Adipocyte (in vitro differentiated cells): ENCODE data around the gene ZNF101.
"Not testable (repeated sequence)": the region's sequence is repeated elsewhere in the genome, so short reads cannot be mapped to it uniquely, and the experiment has no call there.

Experiments
- DNase-seq: peaks from one replicate; pipeline ENCODE4 v3.0.0-alpha.2; 2015; ENCODE audit warnings: low read depth
- H3K27me3 ChIP-seq: replicated peaks from 2 replicates; pipeline ENCODE4 v1.7.0; 2013; ENCODE audit warnings: mild to moderate bottlenecking, low read length, moderate library complexity; ENCODE audit not compliant: control insufficient read depth, insufficient read depth
- H3K36me3 ChIP-seq: 2 replicates; pipeline ENCODE4 v1.7.0; 2013; ENCODE audit warnings: low read length, mild to moderate bottlenecking, moderate library complexity; ENCODE audit not compliant: control insufficient read depth, insufficient read depth, severe bottlenecking
- H3K4me1 ChIP-seq: 2 replicates; pipeline ENCODE4 v1.7.0; 2013; ENCODE audit warnings: mild to moderate bottlenecking, low read length, moderate library complexity; ENCODE audit not compliant: control insufficient read depth, insufficient read depth
- H3K4me3 ChIP-seq: 2 replicates; pipeline ENCODE4 v1.7.0; 2013; ENCODE audit warnings: mild to moderate bottlenecking, low read length, moderate library complexity
- H3K9ac ChIP-seq: 2 replicates; pipeline ENCODE4 v1.7.0; 2013; ENCODE audit warnings: mild to moderate bottlenecking, low read length, moderate library complexity
- H3K9me3 ChIP-seq: 2 replicates; pipeline ENCODE4 v1.7.0; 2013; ENCODE audit warnings: mild to moderate bottlenecking, low read length, moderate library complexity; ENCODE audit not compliant: control insufficient read depth

Gene ZNF101

DNA sequence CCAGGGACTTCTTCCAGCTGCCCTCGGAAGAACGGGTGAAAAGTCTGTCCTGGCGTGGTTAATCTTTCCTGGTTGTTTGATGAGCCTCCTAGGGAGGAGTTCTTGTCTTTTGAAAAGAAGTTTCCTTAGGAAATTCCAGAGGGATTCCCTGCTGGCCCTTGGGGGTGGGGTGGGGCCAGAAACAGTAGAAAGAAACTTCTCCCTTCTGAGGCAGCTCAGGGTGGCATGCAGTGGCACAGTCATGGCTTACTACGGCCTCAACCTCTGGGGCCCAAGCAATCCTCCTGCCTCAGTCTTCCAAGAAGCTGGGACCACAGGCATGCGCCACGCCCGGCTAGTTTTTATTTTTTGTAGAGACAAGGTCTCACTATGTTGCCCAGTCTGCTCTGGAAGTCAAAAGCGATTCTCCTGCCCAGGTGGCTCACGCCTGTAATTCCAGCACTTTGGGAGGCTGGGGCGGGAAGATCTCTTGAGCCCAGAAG, 1.5 kb downstream of the ZNF101 start:
- H3K4me1 ChIP-seq, result peaks cover 14% of the 10 kb centered on the region
- H3K9ac ChIP-seq, result peak overlapping the region; percentile 94
- peaks cover 6% of the 10 kb centered on the region for H3K36me3 ChIP-seq
- H3K4me3 ChIP-seq, result peak overlapping the region; percentile 92
- no peaks in the 10 kb centered on the region for H3K27me3 ChIP-seq
- H3K9me3 ChIP-seq, result peaks cover 4% of the 10 kb centered on the region
- DNase-seq, result no peak

DNA sequence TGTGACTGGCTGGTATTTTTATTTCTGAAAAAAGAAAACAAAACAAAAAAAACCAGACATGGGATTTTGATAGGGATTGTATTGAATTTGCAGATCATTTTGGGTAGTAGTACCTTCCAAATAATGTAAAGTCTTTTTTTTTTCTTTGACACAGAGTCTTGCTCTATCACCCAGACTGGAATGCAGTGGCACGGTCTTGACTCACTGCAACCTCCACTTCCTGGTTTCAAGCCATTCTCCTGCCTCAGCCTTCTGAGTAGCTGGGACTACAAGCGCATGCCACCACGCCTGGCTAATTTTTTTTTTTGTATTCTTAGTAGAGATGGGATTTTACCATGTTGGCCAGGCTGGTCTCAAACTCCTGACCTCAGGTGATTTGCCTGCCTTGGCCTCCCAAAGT, 4.2 kb downstream of the ZNF101 start:
- peaks cover 14% of the 10 kb centered on the region for H3K4me1 ChIP-seq
- peaks cover 24% of the 10 kb centered on the region for H3K9me3 ChIP-seq
- no peak overlapping the region for H3K9ac ChIP-seq
- no peak overlapping the region for H3K4me3 ChIP-seq
- H3K27me3 ChIP-seq, result no peaks in the 10 kb centered on the region
- H3K36me3 ChIP-seq, result peaks cover 24% of the 10 kb centered on the region
- no peak for DNase-seq

DNA sequence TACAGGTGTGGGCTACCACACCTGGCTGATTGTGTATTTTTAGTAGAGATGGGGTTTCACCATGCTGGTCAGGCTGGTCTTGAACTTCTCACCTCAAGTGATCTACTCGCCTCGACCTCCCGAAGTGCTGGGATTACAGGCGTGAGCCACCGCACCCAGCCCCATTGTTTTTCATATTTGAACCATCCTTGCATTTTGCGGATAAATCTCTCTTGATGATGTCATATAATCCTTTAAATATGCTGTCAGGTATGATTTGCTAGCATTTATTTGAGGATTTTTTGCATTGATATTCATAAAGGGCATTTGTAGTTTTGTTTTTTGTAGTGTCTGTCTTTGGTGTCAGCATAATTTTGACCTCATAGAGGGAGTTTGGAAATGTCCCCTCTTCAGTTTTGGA, 5.7 kb downstream of the ZNF101 start:
- Histone ChIP-seq H3K9ac (no peak overlapping the region), H3K36me3 (peaks cover 39% of the 10 kb centered on the region), H3K27me3 (no peaks in the 10 kb centered on the region), H3K4me3 (no peak overlapping the region), H3K4me1 (peaks cover 9% of the 10 kb centered on the region), H3K9me3 (peaks cover 39% of the 10 kb centered on the region)
- DNase-seq, result no peak

DNA sequence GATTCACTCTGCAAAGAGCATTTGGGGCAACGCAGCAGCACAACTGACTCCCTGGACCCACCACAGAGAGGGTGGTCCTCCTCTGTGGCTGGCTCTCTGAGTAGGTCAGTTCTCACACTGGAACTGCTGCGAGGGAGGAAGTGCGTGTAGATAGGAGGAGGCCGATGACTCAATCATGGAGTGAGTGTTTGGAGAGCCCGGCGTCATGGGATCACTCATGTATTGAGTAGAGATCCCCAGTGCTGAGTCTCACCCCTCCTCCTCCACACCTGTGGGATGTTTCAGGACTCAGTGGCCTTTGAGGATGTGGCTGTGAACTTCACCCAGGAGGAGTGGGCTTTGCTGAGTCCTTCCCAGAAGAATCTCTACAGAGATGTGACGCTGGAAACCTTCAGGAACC, 8.9 kb downstream of the ZNF101 start:
- H3K36me3 ChIP-seq, result peaks cover 62% of the 10 kb centered on the region
- peak overlapping the region; percentile 44 for H3K4me3 ChIP-seq
- no peak overlapping the region for H3K9ac ChIP-seq
- DNase-seq, result no peak
- H3K9me3 ChIP-seq, result peaks cover 69% of the 10 kb centered on the region
- H3K27me3 ChIP-seq, result no peaks in the 10 kb centered on the region
- H3K4me1 ChIP-seq, result no peaks in the 10 kb centered on the region

DNA sequence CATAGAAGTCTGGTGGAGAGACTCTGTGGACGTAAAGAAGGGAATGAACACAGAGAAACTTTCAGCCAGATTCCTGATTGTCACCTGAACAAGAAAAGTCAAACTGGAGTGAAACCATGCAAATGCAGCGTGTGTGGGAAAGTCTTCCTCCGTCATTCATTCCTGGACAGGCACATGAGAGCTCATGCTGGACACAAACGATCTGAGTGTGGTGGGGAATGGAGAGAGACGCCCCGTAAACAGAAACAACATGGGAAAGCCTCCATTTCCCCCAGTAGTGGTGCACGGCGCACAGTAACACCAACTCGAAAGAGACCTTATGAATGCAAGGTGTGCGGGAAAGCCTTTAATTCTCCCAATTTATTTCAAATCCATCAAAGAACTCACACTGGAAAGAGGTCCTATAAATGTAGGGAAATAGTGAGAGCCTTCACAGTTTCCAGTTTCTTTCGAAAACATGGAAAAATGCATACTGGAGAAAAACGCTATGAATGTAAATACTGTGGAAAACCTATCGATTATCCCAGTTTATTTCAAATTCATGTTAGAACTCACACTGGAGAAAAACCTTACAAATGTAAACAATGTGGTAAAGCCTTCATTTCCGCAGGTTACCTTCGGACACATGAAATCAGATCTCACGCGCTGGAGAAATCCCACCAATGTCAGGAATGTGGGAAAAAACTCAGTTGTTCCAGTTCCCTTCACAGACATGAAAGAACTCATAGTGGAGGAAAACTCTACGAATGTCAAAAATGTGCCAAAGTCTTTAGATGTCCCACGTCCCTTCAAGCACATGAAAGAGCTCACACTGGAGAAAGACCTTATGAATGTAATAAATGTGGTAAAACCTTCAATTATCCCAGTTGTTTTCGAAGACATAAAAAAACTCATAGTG, 10.8 kb downstream of the ZNF101 start:
- DNase-seq, result no peak
- Histone ChIP-seq H3K27me3 (no peaks in the 10 kb centered on the region), H3K4me1 (no peaks in the 10 kb centered on the region), H3K36me3 (peaks cover 57% of the 10 kb centered on the region), H3K9me3 (peaks cover 79% of the 10 kb centered on the region), H3K9ac (no peak overlapping the region), H3K4me3 (peak overlapping the region; percentile 65)

DNA sequence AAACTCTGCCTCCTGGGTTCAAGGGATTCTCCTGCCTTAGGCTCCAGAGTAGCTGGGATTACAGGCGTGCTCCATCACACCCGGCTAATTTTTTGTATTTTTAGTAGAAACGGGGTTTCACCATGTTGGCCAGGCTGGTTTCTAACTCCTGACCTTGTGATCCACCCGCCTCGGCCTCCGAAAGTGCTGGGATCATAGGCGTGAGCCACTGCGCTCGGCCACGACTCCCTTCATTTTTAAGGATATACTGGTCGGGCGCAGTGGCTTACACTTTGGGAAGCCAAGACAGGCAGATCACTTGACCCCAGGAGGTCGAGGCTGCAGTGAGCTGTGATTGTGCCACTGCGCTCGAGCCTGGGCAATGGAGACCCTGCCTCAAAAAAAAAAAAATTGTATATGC, 17.5 kb downstream of the ZNF101 start:
- not testable (repeated sequence) for H3K9ac ChIP-seq, DNase-seq, H3K36me3 ChIP-seq, H3K4me1 ChIP-seq, H3K4me3 ChIP-seq, H3K27me3 ChIP-seq
- H3K9me3 ChIP-seq, result peaks cover 42% of the 10 kb centered on the region

DNA sequence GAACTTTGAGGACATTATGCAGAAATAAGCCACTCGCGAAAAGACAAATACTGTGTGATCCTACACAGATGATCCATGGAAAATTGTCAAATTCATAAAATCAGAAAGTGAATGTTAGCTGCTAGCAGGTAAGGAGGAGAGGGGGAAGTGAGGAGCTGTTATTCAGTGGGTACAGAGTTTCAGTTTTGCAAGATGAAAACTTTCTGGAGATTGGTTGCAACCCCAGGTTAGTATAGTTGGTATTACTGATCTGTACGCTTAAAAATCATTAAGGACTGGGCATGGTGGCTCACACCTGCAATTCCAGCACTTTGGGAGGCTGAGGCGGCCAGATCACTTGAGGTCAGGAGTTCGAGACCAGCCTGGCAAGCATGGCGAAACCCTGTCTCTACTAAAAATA, 17.9 kb downstream of the ZNF101 start:
- H3K4me1 ChIP-seq, result no peaks in the 10 kb centered on the region
- DNase-seq, result no peak
- no peak overlapping the region for H3K9ac ChIP-seq
- peaks cover 38% of the 10 kb centered on the region for H3K9me3 ChIP-seq
- no peak overlapping the region for H3K4me3 ChIP-seq
- H3K36me3 ChIP-seq, result peaks cover 1% of the 10 kb centered on the region
- H3K27me3 ChIP-seq, result no peaks in the 10 kb centered on the region

DNA sequence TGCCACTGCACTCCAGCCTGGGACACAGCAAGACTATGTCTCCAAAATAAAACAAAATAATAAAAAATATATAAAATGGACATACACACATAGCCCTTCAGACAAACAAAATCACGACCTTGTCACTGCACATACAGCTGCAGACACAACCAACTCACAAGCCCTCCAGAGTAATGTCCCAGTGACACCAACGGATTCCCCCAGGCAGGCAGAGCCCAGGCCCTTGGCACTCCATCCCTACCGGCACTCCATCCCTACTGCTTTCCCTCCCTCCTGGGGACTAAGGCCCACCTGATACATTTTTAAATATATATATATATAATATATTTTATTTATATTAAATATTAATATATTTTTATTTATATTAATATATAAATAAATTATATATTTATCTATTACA, 18.5 kb downstream of the ZNF101 start:
- DNase-seq, result no peak
- Histone ChIP-seq H3K27me3 (no peaks in the 10 kb centered on the region), H3K4me1 (no peaks in the 10 kb centered on the region), H3K36me3 (no peaks in the 10 kb centered on the region), H3K4me3 (no peak overlapping the region), H3K9me3 (peaks cover 35% of the 10 kb centered on the region), H3K9ac (no peak overlapping the region)

DNA sequence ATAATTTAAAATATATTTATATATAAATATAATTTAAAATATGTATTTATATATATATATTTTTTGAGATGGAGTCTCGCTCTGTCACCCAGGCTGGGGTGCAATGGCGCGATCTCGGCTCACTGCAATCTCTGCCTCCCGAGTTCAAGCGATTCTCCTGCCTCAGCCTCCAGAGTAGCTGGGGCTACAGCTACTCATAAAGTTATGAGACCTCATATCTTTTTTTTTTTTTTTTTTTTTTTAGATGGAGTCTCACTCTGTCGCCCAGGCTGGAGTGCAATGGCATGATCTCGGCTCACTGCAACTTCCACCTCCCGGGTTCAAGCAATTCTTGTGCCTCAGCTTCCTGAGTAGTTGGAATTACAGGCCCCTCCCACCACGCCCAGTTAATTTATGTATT, 20.4 kb downstream of the ZNF101 start:
- H3K27me3 ChIP-seq, DNase-seq, H3K9ac ChIP-seq, H3K4me1 ChIP-seq, H3K36me3 ChIP-seq, H3K4me3 ChIP-seq: not testable (repeated sequence)
- H3K9me3 ChIP-seq, result peaks cover 22% of the 10 kb centered on the region

DNA sequence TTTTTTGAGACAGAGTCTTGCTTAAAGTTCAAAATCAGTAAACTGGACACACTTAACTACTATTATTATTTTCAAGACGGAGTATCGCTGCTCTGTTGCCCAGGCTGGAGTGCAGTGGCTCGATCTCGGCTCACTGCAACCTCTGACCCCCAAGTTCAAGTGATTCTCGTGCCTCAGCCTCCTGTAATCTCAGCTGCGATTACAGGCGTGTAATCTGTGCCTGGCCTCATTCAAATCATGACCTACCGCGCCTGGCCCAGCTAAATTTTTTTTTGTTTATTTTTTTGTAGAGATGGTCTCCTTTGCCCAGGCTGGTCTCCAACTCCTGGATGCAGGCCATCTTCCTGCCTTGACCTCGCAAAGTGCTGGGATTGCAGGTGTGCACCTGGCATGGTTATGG, 23.0 kb downstream of the ZNF101 start:
- H3K4me1 ChIP-seq, result no peaks in the 10 kb centered on the region
- no peak overlapping the region for H3K9ac ChIP-seq
- no peak for DNase-seq
- no peaks in the 10 kb centered on the region for H3K36me3 ChIP-seq
- H3K27me3 ChIP-seq, result no peaks in the 10 kb centered on the region
- no peak overlapping the region for H3K4me3 ChIP-seq
- H3K9me3 ChIP-seq, result peaks cover 14% of the 10 kb centered on the region

DNA sequence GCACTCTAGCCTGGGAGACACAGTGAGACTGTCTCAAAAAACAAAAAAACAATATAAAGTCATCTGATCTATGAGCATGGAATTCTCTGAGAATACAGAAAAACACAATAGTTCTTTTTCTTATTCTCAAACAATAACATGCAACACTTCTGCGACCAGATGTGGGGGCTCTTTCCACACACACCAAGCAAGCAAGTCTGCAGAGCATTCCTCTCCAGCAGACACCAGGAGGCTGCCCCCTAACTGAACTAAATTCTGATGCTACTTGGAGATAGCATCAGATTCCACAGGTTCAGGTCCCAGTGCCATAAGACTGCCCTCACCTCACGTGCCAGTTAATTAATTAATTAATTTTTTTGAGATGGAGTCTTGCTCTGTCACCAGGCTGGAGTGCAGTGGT, 27.7 kb downstream of the ZNF101 start:
- Histone ChIP-seq H3K27me3 (no peaks in the 10 kb centered on the region), H3K9me3 (peaks cover 36% of the 10 kb centered on the region), H3K9ac (no peak overlapping the region), H3K36me3 (no peaks in the 10 kb centered on the region), H3K4me3 (no peak overlapping the region), H3K4me1 (no peaks in the 10 kb centered on the region)
- no peak for DNase-seq

DNA sequence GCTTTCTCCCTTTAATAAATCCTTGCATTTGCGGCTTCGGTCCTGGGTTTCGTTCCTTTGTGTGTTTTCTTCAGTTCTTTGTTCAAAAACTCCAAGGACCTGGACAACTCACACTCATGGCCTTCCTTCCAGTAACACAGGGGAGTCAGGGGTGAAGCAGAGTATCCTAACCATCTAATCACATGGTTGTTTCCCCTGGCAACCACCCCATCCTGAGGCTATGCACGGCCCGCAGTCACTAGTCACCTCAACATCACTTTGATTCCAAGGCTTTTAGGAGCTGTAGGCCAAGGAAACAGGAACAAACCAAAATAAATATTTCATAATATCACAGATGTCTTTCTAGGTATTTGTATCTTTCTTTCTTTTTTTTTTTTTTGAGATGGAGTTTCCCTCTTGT, 28.9 kb downstream of the ZNF101 start:
- Histone ChIP-seq H3K9me3 (peaks cover 45% of the 10 kb centered on the region), H3K9ac (no peak overlapping the region), H3K36me3 (no peaks in the 10 kb centered on the region), H3K27me3 (no peaks in the 10 kb centered on the region), H3K4me1 (no peaks in the 10 kb centered on the region), H3K4me3 (no peak overlapping the region)
- no peak for DNase-seq
